IMR-90 (cell line): ENCODE data around the gene GLYATL1. TPM values are rescaled to one million over a fixed set of nuclear protein-coding genes. Genes with fewer than 3 reads are reported as not detected.

ENCODE experiments used
- ATAC-seq: fragments of 200-7000 bp; cut with Tn5 transposase; 2 replicates; pipeline ENCODE4 v1.9.1; 2020; ENCODE audit warnings: low read depth, mild to moderate bottlenecking, moderate library complexity
- BruUV-seq: library from RNA; stranded (reverse); fragments of 400-500 nt; replicated peaks from 2 replicates; lab custom pipeline; 2021; lab: Mats Ljungman, UMichigan
- CTCF ChIA-PET: fragments of 300-600 bp; formaldehyde crosslinking; extraction: SDS; loops from one replicate; lab custom pipeline; 2021; ENCODE audit warnings: antibody characterized with exemption; lab: Yijun Ruan, JAX
- POLR2A ChIA-PET: fragments of 300-600 bp; sonication (Branson Sonifier 250); formaldehyde crosslinking; loops from one replicate; lab custom pipeline; 2022; ENCODE audit warnings: antibody characterized with exemption; ENCODE audit not compliant: unreplicated experiment; lab: Charles Lee
- DNase-seq: peaks from one replicate; pipeline ENCODE4 v3.0.0; 2013
- H2AFZ ChIP-seq: replicated peaks from 2 replicates; pipeline ENCODE3; 2013; ENCODE audit warnings: low read length, mild to moderate bottlenecking; ENCODE audit not compliant: poor library complexity
- H2AK5ac ChIP-seq: 2 replicates; pipeline ENCODE4 v1.6.1; 2013; ENCODE audit warnings: low read depth, low read length, inconsistent platforms
- H2AK9ac ChIP-seq: replicated peaks from 2 replicates; pipeline ENCODE3; 2013; ENCODE audit warnings: mild to moderate bottlenecking, low read depth, low read length, moderate library complexity; ENCODE audit not compliant: poor library complexity
- H2BK120ac ChIP-seq: 2 replicates; pipeline ENCODE4 v1.6.1; 2013; ENCODE audit warnings: low read depth, low read length, inconsistent platforms
- H2BK15ac ChIP-seq: 3 replicates; pipeline ENCODE4 v1.6.1; 2013; ENCODE audit warnings: low read depth, low read length, inconsistent platforms
- H2BK20ac ChIP-seq: 2 replicates; pipeline ENCODE4 v1.6.1; 2013; ENCODE audit warnings: low read depth, mild to moderate bottlenecking, inconsistent platforms, low read length, moderate library complexity
- H2BK5ac ChIP-seq: 2 replicates; pipeline ENCODE4 v1.6.1; 2013; ENCODE audit warnings: mild to moderate bottlenecking, low read depth, low read length, inconsistent platforms; ENCODE audit not compliant: poor library complexity, severe bottlenecking
- H3K14ac ChIP-seq: replicated peaks from 2 replicates; pipeline ENCODE4 v1.6.1; 2013; ENCODE audit warnings: low read depth, low read length, inconsistent platforms
- H3K18ac ChIP-seq: 2 replicates; pipeline ENCODE4 v1.6.1; 2013; ENCODE audit warnings: low read depth, low read length, control low read depth
- H3K23ac ChIP-seq: 2 replicates; pipeline ENCODE4 v1.6.1; 2013; ENCODE audit warnings: low read depth, low read length, inconsistent platforms
- H3K27ac ChIP-seq: 2 replicates; pipeline ENCODE4 v1.5.1; 2013; ENCODE audit warnings: mild to moderate bottlenecking, control low read depth, low read length; ENCODE audit not compliant: insufficient read depth
- H3K27me3 ChIP-seq: 2 replicates; pipeline ENCODE4 v1.6.1; 2013; ENCODE audit warnings: low read length; ENCODE audit not compliant: control insufficient read depth, insufficient read depth
- H3K36me3 ChIP-seq: 2 replicates; pipeline ENCODE4 v1.6.1; 2013; ENCODE audit warnings: low read length, mixed read lengths; ENCODE audit not compliant: control insufficient read depth, insufficient read depth
- H3K4ac ChIP-seq: 2 replicates; pipeline ENCODE4 v1.6.1; 2013; ENCODE audit warnings: low read depth, low read length, inconsistent platforms
- H3K4me1 ChIP-seq: 2 replicates; pipeline ENCODE4 v1.6.1; 2013; ENCODE audit warnings: low read length, mixed read lengths; ENCODE audit not compliant: control insufficient read depth, insufficient read depth
- H3K4me2 ChIP-seq: 2 replicates; pipeline ENCODE4 v1.6.1; 2013; ENCODE audit warnings: low read depth, mild to moderate bottlenecking, control low read depth, low read length, moderate library complexity
- H3K4me3 ChIP-seq: 2 replicates; pipeline ENCODE4 v1.5.1; 2013; ENCODE audit warnings: low read depth, mild to moderate bottlenecking, control low read depth, low read length, moderate library complexity; ENCODE audit not compliant: insufficient read depth
- H3K56ac ChIP-seq: 2 replicates; pipeline ENCODE4 v1.6.1; 2013; ENCODE audit warnings: low read length, inconsistent platforms; ENCODE audit not compliant: insufficient read depth; ENCODE audit errors: extremely low read depth
- H3K79me1 ChIP-seq, 2 experiments: 2 replicates each; pipeline ENCODE4 v1.6.1; 2013; ENCODE audit warnings: low read length in 2 of 2, inconsistent platforms in 1 of 2, low read depth in 1 of 2
- H3K9ac ChIP-seq: 2 replicates; pipeline ENCODE4 v1.6.1; 2013; ENCODE audit warnings: low read depth, low read length, control low read depth
- H3K9me1 ChIP-seq: 2 replicates; pipeline ENCODE4 v1.6.1; 2013; ENCODE audit warnings: low read length, inconsistent platforms; ENCODE audit not compliant: insufficient read depth
- H3K9me3 ChIP-seq: 2 replicates; pipeline ENCODE4 v1.6.1; 2013; ENCODE audit warnings: low read length; ENCODE audit not compliant: control insufficient read depth, insufficient read depth
- H4K20me1 ChIP-seq: 2 replicates; pipeline ENCODE4 v1.6.1; 2013; ENCODE audit warnings: low read length, inconsistent platforms; ENCODE audit not compliant: insufficient read depth
- H4K5ac ChIP-seq: 2 replicates; pipeline ENCODE4 v1.6.1; 2013; ENCODE audit warnings: mild to moderate bottlenecking, low read depth, low read length, control low read depth
- H4K8ac ChIP-seq, 2 experiments: 2 replicates each; pipeline ENCODE4 v1.6.1; 2013; ENCODE audit warnings: low read depth in 2 of 2, low read length in 2 of 2, control low read depth in 1 of 2, inconsistent platforms in 1 of 2
- H4K91ac ChIP-seq: 2 replicates; pipeline ENCODE4 v1.6.1; 2013; ENCODE audit warnings: low read depth, low read length, inconsistent platforms; ENCODE audit not compliant: insufficient read depth
- BHLHE40 ChIP-seq: fragments of 150-350 bp; IDR thresholded peaks from 2 replicates; pipeline ENCODE4 v1.6.1; 2016; ENCODE audit warnings: mild to moderate bottlenecking, low read depth, low read length
- CEBPB ChIP-seq: IDR thresholded peaks from 2 replicates; pipeline ENCODE4 v1.6.1; 2012; ENCODE audit warnings: low read depth, low read length, improper control_type of control experiment
- CHD1 ChIP-seq: IDR thresholded peaks from 2 replicates; pipeline ENCODE4 v1.6.1; 2012; ENCODE audit warnings: low read depth, low read length, improper control_type of control experiment
- CTCF ChIP-seq: conservative IDR thresholded peaks from 2 replicates; pipeline ENCODE4 v1.5.1; 2012; ENCODE audit warnings: mild to moderate bottlenecking, low read depth, low read length, improper control_type of control experiment
- ELK1 ChIP-seq: fragments of 150-350 bp; IDR thresholded peaks from 2 replicates; pipeline ENCODE4 v1.6.1; 2016; ENCODE audit warnings: low read depth, mild to moderate bottlenecking, low read length, moderate library complexity, borderline replicate concordance
- MAFK ChIP-seq: IDR thresholded peaks from 2 replicates; pipeline ENCODE4 v1.6.1; 2012; ENCODE audit warnings: low read depth, low read length, improper control_type of control experiment
- MAZ ChIP-seq: IDR thresholded peaks from 2 replicates; pipeline ENCODE4 v1.6.1; 2012; ENCODE audit warnings: low read depth, mild to moderate bottlenecking, low read length, improper control_type of control experiment, moderate library complexity, borderline replicate concordance
- MXI1 ChIP-seq: IDR thresholded peaks from 2 replicates; pipeline ENCODE4 v1.6.1; 2012; ENCODE audit warnings: low read depth, mild to moderate bottlenecking, low read length, moderate library complexity, borderline replicate concordance
- NFE2L2 ChIP-seq: fragments of 150-350 bp; IDR thresholded peaks from 2 replicates; pipeline ENCODE4 v1.6.1; 2016; ENCODE audit warnings: low read depth, mild to moderate bottlenecking, low read length
- POLR2A ChIP-seq: IDR thresholded peaks from 2 replicates; pipeline ENCODE4 v1.6.1; 2012; ENCODE audit warnings: mild to moderate bottlenecking, low read depth, low read length
- RAD21 ChIP-seq: IDR thresholded peaks from 2 replicates; pipeline ENCODE4 v1.6.1; 2012; ENCODE audit warnings: low read length, improper control_type of control experiment
- RCOR1 ChIP-seq: IDR thresholded peaks from 2 replicates; pipeline ENCODE4 v1.6.1; 2012; ENCODE audit warnings: mild to moderate bottlenecking, low read length, improper control_type of control experiment; ENCODE audit not compliant: insufficient replicate concordance
- RFX5 ChIP-seq: IDR thresholded peaks from 2 replicates; pipeline ENCODE4 v1.8.0; 2012; ENCODE audit warnings: low read depth, mild to moderate bottlenecking, low read length, moderate library complexity
- SMC3 ChIP-seq: fragments of 150-350 bp; IDR thresholded peaks from 2 replicates; pipeline ENCODE4 v1.6.1; 2016; ENCODE audit warnings: low read depth, mild to moderate bottlenecking, antibody characterized with exemption, low read length, moderate library complexity
- USF2 ChIP-seq: fragments of 150-350 bp; IDR thresholded peaks from 2 replicates; pipeline ENCODE4 v1.6.1; 2017; ENCODE audit warnings: mild to moderate bottlenecking, antibody characterized with exemption, low read length, low read depth
- WGBS, 2 experiments: methylation state at CpG; one replicate each; pipeline versions ENCODE4 v1.1.5 to v1.1.7; 2013; ENCODE audit warnings: missing lambda C conversion rate in 2 of 2; ENCODE audit not compliant: insufficient read length in 1 of 2; ENCODE audit errors: extremely low coverage in 2 of 2; 5-methylcytosine and 5-hydroxymethylcytosine counted together
- dilution Hi-C: fragments of 300-500 bp; cut with HindIII; formaldehyde crosslinking; loops from one replicate; pipeline ENCODE4 v1.14.3; 2018; ENCODE audit warnings: low sequenced_read_pairs; ENCODE audit not compliant: unreplicated experiment
- in situ Hi-C: fragments of 300-500 bp; cut with MboI; formaldehyde crosslinking; loops from 3 replicates; pipeline ENCODE4 v1.14.3; 2019; ENCODE audit warnings: low sequenced_read_pairs, inconsistent platforms, mixed read lengths
- intact Hi-C: fragments of 100-400 bp; cut with micrococcal nuclease; formaldehyde crosslinking; loops from 2 replicates; pipeline ENCODE4 v1.10.0; 2022
- polyA plus RNA-seq, 3 experiments: library from polyadenylated mRNA; depleted of rRNA; stranded (reverse); fragments of >200 nt; gene quantifications; 2 replicates each; pipeline ENCODE4 v1.2.3, GENCODE V29; 2012; ENCODE audit warnings: low replicate concordance in 1 of 3
- total RNA-seq: library from RNA; depleted of rRNA; stranded (reverse); fragments of >200 nt; gene quantifications from 2 replicates; pipeline ENCODE4 v1.2.3, GENCODE V29; 2012

GLYATL1 gene
- total and polyA plus RNA-seq, 2 of the 4 experiments (the other 2 are of a cell fraction): 0.54 to 0.58 TPM

- no peaks in the 10 kb centered on the region for H3K9me3 ChIP-seq
- H3K14ac ChIP-seq: no peak overlapping the region
- no peak overlapping the region for H4K8ac ChIP-seq
- H4K20me1 ChIP-seq: no peaks in the 10 kb centered on the region
- no peak overlapping the region for H2BK120ac ChIP-seq
- TF ChIP-seq NFE2L2 (no peak), CTCF (no peak), RFX5 (no peak), RAD21 (no peak), CEBPB (no peak), ELK1 (no peak), BHLHE40 (no peak), RCOR1 (no peak), CHD1 (no peak), MXI1 (no peak), POLR2A (no peak), SMC3 (no peak), MAZ (no peak), MAFK (no peak), USF2 (no peak)
- 35% methylated on average over 6 of the region's 6 CpGs; no CpG with 5 or more reads in 1 of the 2 experiments for WGBS, 2 experiments
- DNase-seq (peak; percentile 7), ATAC-seq (no peak)
- no TSS peak for BruUV-seq
- no peak overlapping the region for H3K4me3 ChIP-seq
- H2AK9ac ChIP-seq: peak overlapping the region; percentile 39
- H3K23ac ChIP-seq: 0 out of 2 replicates have a peak overlapping the region, but pooled peaks have one; percentile 62
- dilution Hi-C loops: no loop called here
- no peaks in the 10 kb centered on the region; the same call in 1 of the 2 replicates for H3K9me1 ChIP-seq
- no peak overlapping the region for H3K9ac ChIP-seq
- H3K4me1 ChIP-seq: peaks cover 3% of the 10 kb centered on the region; the same call in 1 of the 2 replicates
- no peaks in the 10 kb centered on the region for H3K79me1 ChIP-seq
- H2AFZ ChIP-seq: peak overlapping the region; percentile 26
- ChIA-PET POLR2A (no interaction called here), CTCF (interaction anchor here (0.6 to 2.0 kb wide), 4 partner anchors 9 to 886 kb away, joined by 3 to 6 read pairs (median 4); no protein-coding TSS in a partner anchor)
- no peak overlapping the region for H3K56ac ChIP-seq
- H3K4me2 ChIP-seq: no peak overlapping the region
- H3K36me3 ChIP-seq: no peaks in the 10 kb centered on the region
- in situ Hi-C loops: no loop called here
- H4K5ac ChIP-seq: no peak overlapping the region
- no peak overlapping the region for H2BK5ac ChIP-seq
- H2AK5ac ChIP-seq: no peak overlapping the region; the same call in 1 of the 2 replicates
- H2BK15ac ChIP-seq: no peak overlapping the region
- H3K27ac ChIP-seq: no peak overlapping the region
- no peak overlapping the region for H3K18ac ChIP-seq
- H4K91ac ChIP-seq: no peak overlapping the region
- intact Hi-C loops: no loop called here
- no peaks in the 10 kb centered on the region for H3K27me3 ChIP-seq
- H2BK20ac ChIP-seq: no peak overlapping the region
- no peak overlapping the region for H3K4ac ChIP-seq
Measured at GRCh38 chr11:58928107-58928499, 11.2 kb upstream of the GLYATL1 start.
